Ascending aorta (tissue), 2 donors: ENCODE data around the gene C1orf159. TPM values are rescaled to one million over a fixed set of nuclear protein-coding genes. Genes with fewer than 3 reads are reported as not detected.
"Not testable (repeated sequence)": the region's sequence is repeated elsewhere in the genome, so short reads cannot be mapped to it uniquely, and the experiment has no call there.

Experiments
- DNase-seq, 2 donors: peaks; one replicate each; pipeline ENCODE4 v3.0.0-alpha.2; 2019; ENCODE audit warnings: low spot score in 2 of 2
- H3K27ac ChIP-seq, 2 donors: fragments of 200-600 bp; sonication (generic); one replicate each; pipeline ENCODE4 v1.5.1; 2016 to 2017; ENCODE audit warnings: mild to moderate bottlenecking in 1 of 2
- H3K27me3 ChIP-seq: fragments of 200-600 bp; sonication (generic); one replicate; pipeline ENCODE4 v1.5.1; 2017
- H3K36me3 ChIP-seq, 2 donors: fragments of 200-600 bp; sonication (generic); one replicate each; pipeline ENCODE4 v1.5.1; 2016
- H3K4me1 ChIP-seq, 2 donors: fragments of 200-600 bp; sonication (generic); one replicate each; pipeline ENCODE4 v1.5.1; 2016 to 2017; ENCODE audit warnings: mild to moderate bottlenecking in 1 of 2
- H3K4me3 ChIP-seq, 2 donors: fragments of 200-600 bp; sonication (generic); one replicate each; pipeline ENCODE4 v1.5.1; 2016 to 2017; ENCODE audit warnings: mild to moderate bottlenecking in 1 of 2
- H3K9me3 ChIP-seq, 2 donors: fragments of 200-600 bp; sonication (generic); one replicate each; pipeline ENCODE4 v1.5.1; 2016
- intact Hi-C: fragments of 100-400 bp; cut with DNase I; formaldehyde crosslinking; loops from one replicate; pipeline ENCODE4 v1.15.1; 2023
- total RNA-seq: library from RNA; depleted of rRNA; stranded (reverse); fragments of >200 nt; gene quantifications from one replicate; pipeline ENCODE4 v1.1.0, GENCODE V29; 2016
- TF ChIP-seq, protein P1 (sequence below), 3 experiments: fragments of 200-600 bp in 2 of 3; fragments of 450-650 bp in 1 of 3; sonication (generic) in 2 of 3; IDR thresholded peaks; one replicate each; pipeline ENCODE4 v1.5.1; 2016 to 2019; ENCODE audit warnings: antibody characterized with exemption in 3 of 3, mild to moderate bottlenecking in 1 of 3, moderate library complexity in 1 of 3

C1orf159 gene
- total RNA-seq, 1 donor from 2014 or later, result 23.7 TPM

DNA sequence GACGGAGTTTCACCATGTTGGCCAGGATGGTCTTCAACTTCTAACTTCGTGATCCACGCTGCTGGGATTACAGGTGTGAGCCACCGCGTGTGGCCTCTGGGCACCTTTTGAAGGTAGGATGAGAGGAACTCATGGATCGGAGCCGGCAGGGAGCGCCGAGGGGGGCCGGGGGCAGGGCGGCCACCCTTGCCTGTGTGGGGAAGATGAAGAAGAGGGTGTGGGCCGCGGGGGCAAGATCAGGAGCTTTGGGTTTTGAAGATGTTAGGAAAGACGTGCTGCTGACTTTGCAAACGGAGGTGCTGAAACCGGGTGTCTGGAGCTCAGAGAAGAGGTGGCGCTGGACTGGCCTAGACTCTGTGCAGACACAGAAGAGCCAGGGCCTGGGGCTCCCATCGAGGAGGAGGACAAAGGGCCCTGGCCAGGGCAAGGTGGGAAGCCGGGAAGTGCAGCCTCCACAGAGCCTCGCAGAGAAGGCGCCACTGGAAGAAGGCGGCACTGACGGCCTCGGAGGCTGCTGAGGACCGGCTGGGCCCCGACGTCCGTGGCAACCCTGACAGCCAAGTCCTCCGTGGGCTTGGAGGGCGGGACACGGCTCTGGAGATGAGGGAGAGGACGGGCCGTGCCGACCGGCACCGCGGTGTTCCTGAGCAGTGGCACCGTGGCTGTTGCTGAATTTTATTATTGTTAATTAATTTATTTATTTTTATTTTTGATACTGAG is 55.4 kb downstream of the C1orf159 start:
- Histone ChIP-seq H3K9me3 (no peaks in the 10 kb centered on the region), H3K4me3 (no peak overlapping the region), H3K27me3 (peaks cover 15% of the 10 kb centered on the region), H3K27ac (no peak overlapping the region), H3K4me1 (peaks cover 11 to 15% of the 10 kb centered on the region in 2 donors), H3K36me3 (no peaks in the 10 kb centered on the region)
- TF ChIP-seq, protein P1, sequence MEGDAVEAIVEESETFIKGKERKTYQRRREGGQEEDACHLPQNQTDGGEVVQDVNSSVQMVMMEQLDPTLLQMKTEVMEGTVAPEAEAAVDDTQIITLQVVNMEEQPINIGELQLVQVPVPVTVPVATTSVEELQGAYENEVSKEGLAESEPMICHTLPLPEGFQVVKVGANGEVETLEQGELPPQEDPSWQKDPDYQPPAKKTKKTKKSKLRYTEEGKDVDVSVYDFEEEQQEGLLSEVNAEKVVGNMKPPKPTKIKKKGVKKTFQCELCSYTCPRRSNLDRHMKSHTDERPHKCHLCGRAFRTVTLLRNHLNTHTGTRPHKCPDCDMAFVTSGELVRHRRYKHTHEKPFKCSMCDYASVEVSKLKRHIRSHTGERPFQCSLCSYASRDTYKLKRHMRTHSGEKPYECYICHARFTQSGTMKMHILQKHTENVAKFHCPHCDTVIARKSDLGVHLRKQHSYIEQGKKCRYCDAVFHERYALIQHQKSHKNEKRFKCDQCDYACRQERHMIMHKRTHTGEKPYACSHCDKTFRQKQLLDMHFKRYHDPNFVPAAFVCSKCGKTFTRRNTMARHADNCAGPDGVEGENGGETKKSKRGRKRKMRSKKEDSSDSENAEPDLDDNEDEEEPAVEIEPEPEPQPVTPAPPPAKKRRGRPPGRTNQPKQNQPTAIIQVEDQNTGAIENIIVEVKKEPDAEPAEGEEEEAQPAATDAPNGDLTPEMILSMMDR (IDR thresholded peaks at IDR 0.05), result no peak
- intact Hi-C loops, result no loop called here
- DNase-seq, result no peak

DNA sequence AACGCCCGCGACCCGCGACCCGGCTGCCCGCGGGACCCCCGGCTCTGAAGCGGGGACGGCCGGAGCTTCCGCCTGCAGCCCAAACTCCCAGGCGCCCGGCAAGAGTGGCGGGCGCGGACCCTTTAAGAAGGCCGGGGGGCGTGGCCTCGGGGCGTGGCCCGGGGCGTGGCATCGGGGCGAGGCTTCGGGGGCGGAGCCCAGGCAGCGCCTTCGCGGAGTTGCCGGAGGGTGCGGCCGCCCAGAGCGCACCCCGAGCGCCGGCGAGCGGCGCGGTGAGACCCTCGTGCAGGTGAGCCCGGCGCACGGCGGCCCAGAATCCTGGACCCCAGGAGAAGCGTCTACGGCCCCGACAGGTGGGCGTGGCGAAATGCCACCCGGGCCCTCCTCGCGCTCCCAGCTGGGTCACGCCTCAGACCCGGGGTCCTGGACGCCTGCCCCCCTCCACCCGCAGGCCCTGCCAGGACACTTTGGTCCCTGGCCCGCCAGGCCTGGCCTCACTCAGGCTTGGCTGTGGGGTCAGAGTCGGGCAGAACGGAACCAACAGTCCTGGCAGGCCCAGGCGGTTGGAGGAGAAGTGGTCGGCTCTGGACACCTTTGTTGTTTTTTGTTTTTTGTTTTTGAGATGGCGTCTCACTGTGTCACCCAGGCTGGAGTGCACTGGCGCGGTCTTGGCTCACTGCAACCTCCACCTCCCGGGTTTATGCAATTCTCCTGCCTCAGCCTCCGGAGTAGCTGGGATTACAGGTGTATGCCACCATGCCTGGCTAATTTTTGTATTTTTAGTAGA is 56.2 kb downstream of the C1orf159 start:
- TF ChIP-seq, protein P1 (IDR thresholded peaks at IDR 0.05), result no peak
- H3K27ac ChIP-seq, result no peak overlapping the region
- H3K4me3 ChIP-seq, result peak overlapping the region; percentile 71 to 81
- DNase-seq, result peak; percentile 33 to 90
- H3K4me1 ChIP-seq, result peaks cover 11 to 15% of the 10 kb centered on the region in 2 donors
- H3K9me3 ChIP-seq, result no peaks in the 10 kb centered on the region
- intact Hi-C loops, result no loop called here
- H3K27me3 ChIP-seq, result peaks cover 15% of the 10 kb centered on the region
- H3K36me3 ChIP-seq, result no peaks in the 10 kb centered on the region

DNA sequence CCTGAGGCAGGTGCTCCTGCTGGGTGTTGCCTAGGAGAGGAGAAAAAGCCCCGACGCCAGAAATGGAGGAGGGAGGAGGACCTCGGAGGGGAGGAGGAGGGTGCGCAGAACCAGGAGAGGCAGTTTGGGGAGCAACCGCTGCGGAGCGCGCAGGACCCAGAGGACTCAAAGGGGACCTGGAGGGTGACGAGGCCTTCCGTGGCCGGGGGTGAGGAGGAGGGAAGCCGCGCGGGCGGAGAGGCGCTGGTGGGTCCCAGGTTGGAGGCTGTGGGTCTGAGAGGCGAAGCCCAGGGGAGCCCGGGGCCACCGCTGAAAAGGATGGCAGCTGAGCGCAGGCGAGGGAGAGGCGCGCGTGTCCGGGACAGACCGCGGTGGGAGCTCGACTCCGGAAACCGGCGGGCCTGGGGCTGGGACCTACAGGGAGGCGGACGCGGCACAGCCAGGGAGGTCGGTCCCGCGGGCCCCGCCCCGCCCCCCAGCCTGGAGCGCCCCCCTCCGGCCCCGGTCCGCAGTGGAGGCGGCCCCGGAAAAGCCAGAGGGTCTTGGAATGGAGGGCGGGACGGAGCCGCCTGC is 56.9 kb downstream of the C1orf159 start:
- Histone ChIP-seq H3K4me1 (peaks cover 11 to 14% of the 10 kb centered on the region in 2 donors), H3K27me3 (peaks cover 15% of the 10 kb centered on the region), H3K36me3 (no peaks in the 10 kb centered on the region), H3K4me3 (peak overlapping the region; percentile 71 to 81), H3K27ac (no peak overlapping the region), H3K9me3 (no peaks in the 10 kb centered on the region)
- DNase-seq, result no peak
- intact Hi-C loops, result no loop called here
- TF ChIP-seq, protein P1 (IDR thresholded peaks at IDR 0.05), result peak in 1 of 3 experiments; percentile 32

DNA sequence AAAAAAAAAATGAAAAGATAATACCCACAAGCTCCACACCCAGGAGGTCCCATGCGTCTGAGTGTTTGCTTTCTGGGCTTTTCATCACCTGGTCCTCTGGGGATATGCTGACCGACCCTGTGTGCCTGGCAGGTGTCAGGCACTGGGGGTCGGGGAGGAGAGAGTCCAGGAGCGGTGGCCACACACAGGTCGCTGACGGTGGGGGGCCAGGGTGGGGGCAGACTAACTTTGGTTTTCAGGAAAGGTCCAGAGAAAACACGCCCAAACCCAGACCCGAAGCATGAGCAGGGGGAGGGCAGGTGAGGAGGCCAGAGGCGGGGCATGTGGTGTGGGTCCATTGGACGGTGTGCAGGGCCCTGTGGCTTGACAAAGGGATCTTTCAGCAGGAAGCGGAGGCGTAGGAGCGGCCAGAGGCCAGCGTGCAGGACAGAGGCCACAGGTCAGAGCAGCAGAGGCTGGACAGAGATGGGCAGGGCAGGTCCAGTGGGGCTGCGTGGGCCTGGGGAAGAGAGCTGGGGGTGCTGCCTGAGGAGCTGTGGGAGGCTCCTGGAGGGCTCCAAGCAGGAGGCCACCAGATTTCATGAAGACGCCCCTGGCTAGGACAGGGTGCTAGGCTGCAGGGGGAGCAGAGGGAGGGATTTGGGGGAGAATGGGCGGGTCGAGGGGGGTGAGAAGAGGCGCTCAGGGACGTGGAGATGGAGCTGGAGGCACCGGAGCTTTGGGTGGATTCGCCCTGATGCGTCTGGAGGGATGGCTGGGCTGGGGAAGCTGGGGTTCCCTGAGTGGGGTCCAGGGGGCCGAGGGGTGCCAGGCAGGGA is 57.6 kb downstream of the C1orf159 start:
- intact Hi-C loops, result no loop called here
- Histone ChIP-seq H3K9me3 (no peaks in the 10 kb centered on the region), H3K27ac (no peak overlapping the region), H3K27me3 (peaks cover 15% of the 10 kb centered on the region), H3K4me3 (peak overlapping the region in 1 of 2 donors; percentile 81), H3K36me3 (no peaks in the 10 kb centered on the region), H3K4me1 (peaks cover 11% of the 10 kb centered on the region in 2 donors)
- no peak for DNase-seq
- TF ChIP-seq, protein P1 (IDR thresholded peaks at IDR 0.05), result no peak

DNA sequence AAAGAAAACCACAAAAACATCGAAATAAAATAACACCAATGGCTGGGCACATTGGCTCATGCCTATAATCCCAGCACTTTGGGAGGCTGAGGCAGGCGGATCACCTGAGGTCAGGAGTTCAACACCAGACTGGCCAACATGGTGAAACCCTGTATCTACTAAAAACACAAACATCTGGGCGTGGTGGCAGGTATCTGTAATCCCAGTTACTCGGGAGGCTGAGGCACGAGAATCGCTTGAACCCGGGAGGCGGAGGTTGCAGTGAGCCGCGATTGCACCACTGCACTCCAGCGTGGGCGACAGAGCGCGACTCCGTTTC is 58.2 kb downstream of the C1orf159 start:
- H3K36me3 ChIP-seq, DNase-seq, H3K4me3 ChIP-seq, intact Hi-C loops, H3K27ac ChIP-seq, H3K9me3 ChIP-seq: not testable (repeated sequence)
- Histone ChIP-seq H3K27me3 (peaks cover 15% of the 10 kb centered on the region), H3K4me1 (peaks cover 11% of the 10 kb centered on the region in 2 donors)
